HepG2 (cell line): ENCODE results near the gene IL1B. TPM values are rescaled to one million over a fixed set of nuclear protein-coding genes. Genes with fewer than 3 reads are reported as not detected.

Experiments used
- ATAC-seq: fragments of 200-7000 bp; cut with Tn5 transposase; 3 replicates; pipeline ENCODE4 v1.9.1; 2020; ENCODE audit warnings: mild to moderate bottlenecking, moderate library complexity
- BruUV-seq: library from RNA; stranded (reverse); fragments of 400-500 nt; replicated peaks from 2 replicates; lab custom pipeline; 2021; lab: Mats Ljungman, UMichigan
- CTCF ChIA-PET: fragments of 300-600 bp; formaldehyde crosslinking; extraction: SDS; loops from one replicate; lab custom pipeline; 2021; ENCODE audit warnings: low total read pairs, inconsistent platforms, low intra/inter-chr PET ratio; lab: Yijun Ruan, JAX
- POLR2A ChIA-PET: fragments of 350-600 bp; sonication (Branson Sonifier 250); formaldehyde crosslinking; loops from one replicate; lab custom pipeline; 2020; ENCODE audit warnings: antibody characterized with exemption, inconsistent platforms; lab: Yijun Ruan, JAX
- DNase-seq: peaks from one replicate; pipeline ENCODE4 v3.0.0-alpha.2; 2015; ENCODE audit warnings: low spot score
- FAIRE-seq: peaks from 3 replicates; lab custom pipeline; 2011; peaks lifted over from hg19 to GRCh38; lab: Jason Lieb, UNC
- H2AFZ ChIP-seq: one replicate; pipeline ENCODE4 v1.6.1; 2011; ENCODE audit warnings: low read length, inconsistent platforms
- H3K27ac ChIP-seq: fragments of 300-600 bp; 3 replicates; pipeline ENCODE4 v1.8.0; 2011; ENCODE audit warnings: mixed run types, mild to moderate bottlenecking, mixed read lengths, low read length, inconsistent platforms; ENCODE audit not compliant: insufficient read depth; ENCODE audit errors: extremely low read length
- H3K27me3 ChIP-seq, 2 experiments: fragments of 200-600 bp in 1 of 2; 2 replicates in 1 of 2; 3 replicates in 1 of 2; pipeline versions ENCODE4 v1.6.0 to v1.8.0; 2011; ENCODE audit warnings: low read length in 2 of 2, mild to moderate bottlenecking in 2 of 2, moderate library complexity in 2 of 2, inconsistent platforms in 1 of 2; ENCODE audit not compliant: insufficient read depth in 2 of 2, control insufficient read depth in 1 of 2
- H3K36me3 ChIP-seq, 2 experiments: fragments of 200-600 bp in 1 of 2; replicated peaks in 1 of 2; 2 replicates in 1 of 2; 3 replicates in 1 of 2; pipeline versions ENCODE4 v1.5.1 to v1.8.0; 2011; ENCODE audit warnings: low read length in 2 of 2, inconsistent platforms in 1 of 2; ENCODE audit not compliant: insufficient read depth in 2 of 2, control insufficient read depth in 1 of 2
- H3K4me1 ChIP-seq: 2 replicates; pipeline ENCODE4 v1.5.1; 2012; ENCODE audit warnings: low read length, inconsistent platforms; ENCODE audit not compliant: insufficient read depth
- H3K4me2 ChIP-seq: 2 replicates; pipeline ENCODE4 v1.6.0; 2011; ENCODE audit warnings: low read depth, low read length, inconsistent platforms
- H3K4me3 ChIP-seq, 3 experiments: fragments of 200-600 bp in 1 of 3; sonication (generic), shearing (Covaris generic) in 1 of 3; replicated peaks in 1 of 3; 2 replicates each; pipeline ENCODE4 v1.5.1; 2011 to 2016; ENCODE audit warnings: low read length in 3 of 3, inconsistent platforms in 2 of 3, low read depth in 2 of 3, mild to moderate bottlenecking in 2 of 3, control low read depth in 1 of 3, mixed read lengths in 1 of 3; ENCODE audit not compliant: insufficient read depth in 1 of 3
- H3K79me2 ChIP-seq: one replicate; pipeline ENCODE4 v1.6.1; 2011; ENCODE audit warnings: low read length, inconsistent platforms; ENCODE audit not compliant: insufficient read depth
- H3K9ac ChIP-seq: 2 replicates; pipeline ENCODE4 v1.6.0; 2011; ENCODE audit warnings: mild to moderate bottlenecking, low read depth, low read length, inconsistent platforms; ENCODE audit not compliant: insufficient read depth
- H3K9me3 ChIP-seq: 2 replicates; pipeline ENCODE4 v1.5.1; 2012; ENCODE audit warnings: mild to moderate bottlenecking, low read length
- H4K20me1 ChIP-seq: 2 replicates; pipeline ENCODE4 v1.6.0; 2011; ENCODE audit warnings: inconsistent platforms, mild to moderate bottlenecking, low read length, moderate library complexity; ENCODE audit not compliant: insufficient read depth
- ETV5 ChIP-seq: IDR thresholded peaks from 2 replicates; pipeline ENCODE4 v1.6.1; 2018; ENCODE audit warnings: missing biosample characterization, missing genetic modification reagents, inconsistent platforms, borderline replicate concordance
- HDAC2 ChIP-seq: sonication (generic); formaldehyde crosslinking; IDR thresholded peaks from 2 replicates; pipeline ENCODE4 v1.4.0; 2020; ENCODE audit warnings: missing genetic modification reagents
- KLF16 ChIP-seq, 2 experiments: sonication (generic) in 1 of 2; formaldehyde crosslinking in 1 of 2; IDR thresholded peaks; 2 replicates each; pipeline versions ENCODE4 v1.6.1 to v1.8.0; 2016 to 2023; ENCODE audit warnings: missing genetic modification reagents in 2 of 2, missing compliant biosample characterization in 1 of 2
- MEIS1 ChIP-seq: sonication (generic); formaldehyde crosslinking; IDR thresholded peaks from 2 replicates; pipeline ENCODE4 v1.9.0; 2021; ENCODE audit warnings: mild to moderate bottlenecking, missing genetic modification reagents, moderate library complexity, borderline replicate concordance
- NR2F1 ChIP-seq, 2 experiments: fragments of 450-650 bp in 1 of 2; formaldehyde crosslinking in 1 of 2; IDR thresholded peaks; 2 replicates each; pipeline versions ENCODE4 v1.5.0 to v1.6.1; 2016 to 2020; ENCODE audit warnings: mild to moderate bottlenecking in 1 of 2, missing compliant biosample characterization in 1 of 2, missing genetic modification reagents in 1 of 2, moderate library complexity in 1 of 2
- PAWR ChIP-seq: sonication (generic); formaldehyde crosslinking; IDR thresholded peaks from 2 replicates; pipeline ENCODE4 v1.4.0; 2020; ENCODE audit warnings: missing genetic modification reagents, mild to moderate bottlenecking, borderline replicate concordance
- PLRG1 ChIP-seq: fragments of 450-650 bp; conservative IDR thresholded peaks from 2 replicates; pipeline ENCODE4 v1.6.1; 2016
- PPARG ChIP-seq: conservative IDR thresholded peaks from 2 replicates; pipeline ENCODE4 v1.6.1; 2016; ENCODE audit warnings: missing biosample characterization, missing genetic modification reagents
- SMC3 ChIP-seq: IDR thresholded peaks from 2 replicates; pipeline ENCODE4 v1.6.1; 2011; ENCODE audit warnings: low read length, improper control_type of control experiment
- SOX6 ChIP-seq, 2 experiments: fragments of 450-650 bp in 1 of 2; sonication (generic) in 1 of 2; formaldehyde crosslinking in 1 of 2; IDR thresholded peaks; 2 replicates each; pipeline versions ENCODE4 v1.4.0 to v1.6.1; 2017 to 2020; ENCODE audit warnings: antibody characterized with exemption in 1 of 2, mild to moderate bottlenecking in 1 of 2, missing genetic modification reagents in 1 of 2
- STAG1 ChIP-seq: sonication (generic); formaldehyde crosslinking; IDR thresholded peaks from 2 replicates; pipeline ENCODE4 v1.4.0; 2020; ENCODE audit warnings: missing genetic modification reagents
- ZNF777 ChIP-seq: sonication (generic); formaldehyde crosslinking; IDR thresholded peaks from 2 replicates; pipeline ENCODE4 v1.4.0; 2020; ENCODE audit warnings: missing genetic modification reagents
- WGBS: methylation state at CpG from one replicate; pipeline ENCODE4 v1.1.6; 2017; ENCODE audit warnings: low lambda C conversion rate; 5-methylcytosine and 5-hydroxymethylcytosine counted together
- in situ Hi-C: cut with HindIII; loops from 2 replicates; pipeline ENCODE4 v1.10.0; 2017; ENCODE audit warnings: low pct_unique_long_range_greater_than_20kb; ENCODE audit not compliant: extremely low pct_ligation_motif_present
- intact Hi-C: fragments of 100-400 bp; cut with micrococcal nuclease; formaldehyde crosslinking; loops from one replicate; pipeline ENCODE4 v1.10.0; 2022; ENCODE audit not compliant: unreplicated experiment
- polyA plus RNA-seq, 8 experiments: library from polyadenylated mRNA; depleted of rRNA in 3 of 8; stranded (reverse) in 7 of 8; unstranded in 1 of 8; fragments of >200 nt; fragmentation: Illumina TruSeq in 4 of 8; extraction: Trizol in 4 of 8; gene quantifications; 2 replicates each; pipeline versions ENCODE4 v1.2.1 to v1.2.3, GENCODE V29; 2011 to 2016; ENCODE audit warnings: low read depth in 4 of 8, missing spikeins in 1 of 8, mixed read lengths in 1 of 8; ENCODE audit not compliant: insufficient read depth in 1 of 8
- total RNA-seq, 5 experiments: library from RNA; depleted of rRNA; stranded (reverse); fragments of >200 nt; fragmentation: Illumina TruSeq; extraction: Trizol; gene quantifications; 2 replicates each; pipeline ENCODE4 v1.2.3, GENCODE V29; 2016; ENCODE audit warnings: low read depth in 1 of 5
- TF ChIP-seq, protein P1 (sequence below): IDR thresholded peaks from 2 replicates; pipeline ENCODE4 v1.6.1; 2018; ENCODE audit warnings: missing genetic modification reagents, mild to moderate bottlenecking, missing compliant biosample characterization
- TF ChIP-seq, protein P2 (sequence below), 2 experiments: sonication (generic) in 1 of 2; formaldehyde crosslinking in 1 of 2; IDR thresholded peaks; 2 replicates each; pipeline versions ENCODE4 v1.4.0 to v1.6.1; 2018 to 2020; ENCODE audit warnings: missing genetic modification reagents in 2 of 2, borderline replicate concordance in 1 of 2, low read depth in 1 of 2, mild to moderate bottlenecking in 1 of 2, missing biosample characterization in 1 of 2
- TF ChIP-seq, protein P3 (sequence below): IDR thresholded peaks from 2 replicates; pipeline ENCODE4 v1.6.1; 2016; ENCODE audit warnings: low read depth
- TF ChIP-seq, protein P4 (sequence below): sonication (generic); formaldehyde crosslinking; IDR thresholded peaks from 2 replicates; pipeline ENCODE4 v1.4.0; 2020; ENCODE audit warnings: missing genetic modification reagents, mild to moderate bottlenecking, borderline replicate concordance

Gene IL1B
- total and polyA plus RNA-seq, 2 of the 13 experiments (the other 11 are each of a cell fraction or from before 2014, with no cell fraction given) = 0.18 TPM; not detected in 1

DNA sequence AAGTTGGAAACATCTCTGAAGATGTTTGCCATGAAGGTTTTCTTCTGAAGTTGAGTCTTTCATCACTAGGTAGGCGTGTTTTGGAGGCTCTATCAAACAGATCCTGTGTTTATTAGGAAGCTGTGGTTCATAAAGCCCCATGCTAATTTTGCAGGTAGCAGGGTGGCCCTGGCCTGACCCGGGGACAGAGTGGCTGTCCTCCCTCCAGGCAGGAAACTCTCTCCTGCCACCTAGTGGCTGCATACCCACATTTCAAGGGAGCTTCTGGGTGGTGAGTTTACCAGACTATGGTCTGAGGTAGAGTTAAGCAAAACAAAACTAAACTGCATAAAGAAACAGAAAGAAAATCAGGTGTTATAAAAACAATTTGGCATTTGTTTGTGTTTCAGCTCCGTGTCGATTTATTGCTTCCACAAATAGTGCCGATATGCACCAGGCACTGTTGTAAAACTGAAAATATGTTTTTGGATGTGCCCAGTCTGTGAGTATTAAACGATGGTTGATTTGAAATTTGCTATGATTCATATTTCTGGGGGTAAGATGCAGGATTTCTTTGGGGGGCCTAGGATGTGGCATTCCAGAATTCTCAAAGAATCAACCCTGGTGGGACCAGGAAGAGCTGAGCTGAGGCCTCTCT lies 48.4 kb upstream of the IL1B start:
- 31% methylated on average over 6 of the region's 6 CpGs for WGBS
- TF ChIP-seq NR2F1 (CRISPR knock-in tag; IDR thresholded peaks at IDR 0.05) (no peak), PLRG1 (no peak), STAG1 (CRISPR knock-in tag) (peak; percentile 97), SOX6 (IDR thresholded peaks at IDR 0.05) (no peak), SOX6 (CRISPR knock-in tag; IDR thresholded peaks at IDR 0.05) (peak; percentile 18; the same call in 1 of the 2 replicates), PAWR (CRISPR knock-in tag) (no peak), SMC3 (peak; percentile 97), ETV5 (CRISPR knock-in tag) (peak; percentile 43; the same call in 1 of the 2 replicates), HDAC2 (CRISPR knock-in tag) (0 out of 2 replicates have a peak, but pooled peaks have one; percentile 32), KLF16 (CRISPR knock-in tag; IDR thresholded peaks at IDR 0.05) (peak in 1 of 2 experiments; percentile 41; a peak in 1 of 4 replicates), MEIS1 (CRISPR knock-in tag) (no peak), PPARG (CRISPR knock-in tag) (no peak), ZNF777 (no peak)
- TF ChIP-seq, protein P1, sequence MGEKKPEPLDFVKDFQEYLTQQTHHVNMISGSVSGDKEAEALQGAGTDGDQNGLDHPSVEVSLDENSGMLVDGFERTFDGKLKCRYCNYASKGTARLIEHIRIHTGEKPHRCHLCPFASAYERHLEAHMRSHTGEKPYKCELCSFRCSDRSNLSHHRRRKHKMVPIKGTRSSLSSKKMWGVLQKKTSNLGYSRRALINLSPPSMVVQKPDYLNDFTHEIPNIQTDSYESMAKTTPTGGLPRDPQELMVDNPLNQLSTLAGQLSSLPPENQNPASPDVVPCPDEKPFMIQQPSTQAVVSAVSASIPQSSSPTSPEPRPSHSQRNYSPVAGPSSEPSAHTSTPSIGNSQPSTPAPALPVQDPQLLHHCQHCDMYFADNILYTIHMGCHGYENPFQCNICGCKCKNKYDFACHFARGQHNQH (CRISPR knock-in tag) = no peak
- TF ChIP-seq, protein P2, sequence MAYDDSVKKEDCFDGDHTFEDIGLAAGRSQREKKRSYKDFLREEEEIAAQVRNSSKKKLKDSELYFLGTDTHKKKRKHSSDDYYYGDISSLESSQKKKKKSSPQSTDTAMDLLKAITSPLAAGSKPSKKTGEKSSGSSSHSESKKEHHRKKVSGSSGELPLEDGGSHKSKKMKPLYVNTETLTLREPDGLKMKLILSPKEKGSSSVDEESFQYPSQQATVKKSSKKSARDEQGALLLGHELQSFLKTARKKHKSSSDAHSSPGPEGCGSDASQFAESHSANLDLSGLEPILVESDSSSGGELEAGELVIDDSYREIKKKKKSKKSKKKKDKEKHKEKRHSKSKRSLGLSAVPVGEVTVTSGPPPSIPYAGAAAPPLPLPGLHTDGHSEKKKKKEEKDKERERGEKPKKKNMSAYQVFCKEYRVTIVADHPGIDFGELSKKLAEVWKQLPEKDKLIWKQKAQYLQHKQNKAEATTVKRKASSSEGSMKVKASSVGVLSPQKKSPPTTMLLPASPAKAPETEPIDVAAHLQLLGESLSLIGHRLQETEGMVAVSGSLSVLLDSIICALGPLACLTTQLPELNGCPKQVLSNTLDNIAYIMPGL (CRISPR knock-in tag; IDR thresholded peaks at IDR 0.05; ENCODE audit: borderline replicate concordance in 1 of 2, low read depth in 1 of 2) = peak in 1 of 2 experiments; percentile 61; a peak in 1 of 4 replicates
- TF ChIP-seq, protein P3, sequence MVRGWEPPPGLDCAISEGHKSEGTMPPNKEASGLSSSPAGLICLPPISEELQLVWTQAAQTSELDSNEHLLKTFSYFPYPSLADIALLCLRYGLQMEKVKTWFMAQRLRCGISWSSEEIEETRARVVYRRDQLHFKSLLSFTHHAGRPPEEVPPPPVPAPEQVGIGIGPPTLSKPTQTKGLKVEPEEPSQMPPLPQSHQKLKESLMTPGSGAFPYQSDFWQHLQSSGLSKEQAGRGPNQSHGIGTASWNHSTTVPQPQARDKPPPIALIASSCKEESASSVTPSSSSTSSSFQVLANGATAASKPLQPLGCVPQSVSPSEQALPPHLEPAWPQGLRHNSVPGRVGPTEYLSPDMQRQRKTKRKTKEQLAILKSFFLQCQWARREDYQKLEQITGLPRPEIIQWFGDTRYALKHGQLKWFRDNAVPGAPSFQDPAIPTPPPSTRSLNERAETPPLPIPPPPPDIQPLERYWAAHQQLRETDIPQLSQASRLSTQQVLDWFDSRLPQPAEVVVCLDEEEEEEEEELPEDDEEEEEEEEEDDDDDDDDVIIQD = no peak
- TF ChIP-seq, protein P4, sequence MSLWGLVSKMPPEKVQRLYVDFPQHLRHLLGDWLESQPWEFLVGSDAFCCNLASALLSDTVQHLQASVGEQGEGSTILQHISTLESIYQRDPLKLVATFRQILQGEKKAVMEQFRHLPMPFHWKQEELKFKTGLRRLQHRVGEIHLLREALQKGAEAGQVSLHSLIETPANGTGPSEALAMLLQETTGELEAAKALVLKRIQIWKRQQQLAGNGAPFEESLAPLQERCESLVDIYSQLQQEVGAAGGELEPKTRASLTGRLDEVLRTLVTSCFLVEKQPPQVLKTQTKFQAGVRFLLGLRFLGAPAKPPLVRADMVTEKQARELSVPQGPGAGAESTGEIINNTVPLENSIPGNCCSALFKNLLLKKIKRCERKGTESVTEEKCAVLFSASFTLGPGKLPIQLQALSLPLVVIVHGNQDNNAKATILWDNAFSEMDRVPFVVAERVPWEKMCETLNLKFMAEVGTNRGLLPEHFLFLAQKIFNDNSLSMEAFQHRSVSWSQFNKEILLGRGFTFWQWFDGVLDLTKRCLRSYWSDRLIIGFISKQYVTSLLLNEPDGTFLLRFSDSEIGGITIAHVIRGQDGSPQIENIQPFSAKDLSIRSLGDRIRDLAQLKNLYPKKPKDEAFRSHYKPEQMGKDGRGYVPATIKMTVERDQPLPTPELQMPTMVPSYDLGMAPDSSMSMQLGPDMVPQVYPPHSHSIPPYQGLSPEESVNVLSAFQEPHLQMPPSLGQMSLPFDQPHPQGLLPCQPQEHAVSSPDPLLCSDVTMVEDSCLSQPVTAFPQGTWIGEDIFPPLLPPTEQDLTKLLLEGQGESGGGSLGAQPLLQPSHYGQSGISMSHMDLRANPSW = no peak

More for the DNA sequence above, 48.4 kb upstream of the IL1B start:
- DNase-seq (peak; percentile 59), ATAC-seq (peak; percentile 92), FAIRE-seq (peak; percentile 83)
- no peaks in the 10 kb centered on the region for H3K9me3 ChIP-seq
- intact Hi-C loops (loop anchor here (1.0 to 10.0 kb wide), 2 partner anchors 136 to 270 kb away; no protein-coding TSS in a partner anchor), in situ Hi-C loops (no loop called here)
- ChIA-PET POLR2A (no interaction called here), CTCF (interaction anchor here (5.8 kb wide), 1 partner anchor 135 kb away, joined by 86 read pairs; no protein-coding TSS in a partner anchor)
- H3K4me2 ChIP-seq = peak overlapping the region; percentile 1; the same call in 1 of the 2 replicates
- H3K27me3 ChIP-seq = 0 out of 5 replicates have a peak, but pooled peaks cover 0 to 5% of the 10 kb centered on the region in 2 experiments
- no peak overlapping the region for H2AFZ ChIP-seq
- no peak overlapping the region for H3K4me3 ChIP-seq
- no TSS peak for BruUV-seq
- H3K36me3 ChIP-seq = no peaks in the 10 kb centered on the region
- peaks cover 31% of the 10 kb centered on the region for H3K4me1 ChIP-seq
- H3K79me2 ChIP-seq = no peaks in the 10 kb centered on the region
- H3K27ac ChIP-seq = no peak overlapping the region
- H4K20me1 ChIP-seq = no peaks in the 10 kb centered on the region
- no peak overlapping the region for H3K9ac ChIP-seq
